ENCODE results near the gene MACROD2. TPM values are rescaled to one million over a fixed set of nuclear protein-coding genes. Genes with fewer than 3 reads are reported as not detected.
"Not testable (repeated sequence)": the region's sequence is repeated elsewhere in the genome, so short reads cannot be mapped to it uniquely, and the experiment has no call there.

The MACROD2 gene
- total and polyA plus RNA-seq, 2 donors (not counting 1 experiment from before 2014, with no cell fraction given) = 5.3 to 6.7 TPM

- H3K27ac Mint-ChIP-seq = no peak within 1 kb of the TSS
- H2AFZ ChIP-seq (ENCODE audit: insufficient read depth, low read depth, low read length, poor library complexity, severe bottlenecking) = no peak within 1 kb of the TSS
- ChIA-PET CTCF (no interaction called here), POLR2A (no interaction called here)
- no peaks in the 10 kb centered on the region for H3K79me2 ChIP-seq (ENCODE audit: control insufficient read depth, insufficient read depth, low read length)
- WGBS (ENCODE audit: insufficient coverage) = 9% methylated on average over 1 of the region's 5 CpGs
- H3K9me3 Mint-ChIP-seq (ENCODE audit: insufficient read depth) = peaks cover 8% of the 10 kb centered on the region
- H4K20me1 ChIP-seq (ENCODE audit: control insufficient read depth, insufficient read depth, low read length, poor library complexity, severe bottlenecking) = no peaks in the 10 kb centered on the region
- H3K27me3 Mint-ChIP-seq = no peaks in the 10 kb centered on the region
- H3K9ac ChIP-seq (ENCODE audit: low read length) = no peak within 1 kb of the TSS
- no peak for DNase-seq
- peaks cover 0 to 5% (median 0%) of the 10 kb centered on the region in 4 experiments for H3K27me3 ChIP-seq (replicated peaks in 1 of 4; ENCODE audit: control extremely low read depth in 1 of 4, control insufficient read depth in 3 of 4, insufficient read depth in 4 of 4, low read length in 3 of 4)
- H3K27ac ChIP-seq (ENCODE audit: low read length in 2 of 2) = no peak within 1 kb of the TSS
- H3K4me3 ChIP-seq (ENCODE audit: control extremely low read depth in 1 of 5, extremely low read depth in 1 of 5, insufficient read depth in 1 of 5, low read depth in 2 of 5, low read length in 4 of 5) = no peak within 1 kb of the TSS
- no peak within 1 kb of the TSS for H3K4me3 Mint-ChIP-seq
- TF ChIP-seq EZH2 (IDR thresholded peaks at IDR 0.05; ENCODE audit: borderline replicate concordance, insufficient read depth, low read depth, low read length, poor library complexity, severe bottlenecking) (no peak), CTCF (IDR thresholded peaks at IDR 0.05) (no peak)
- ATAC-seq (ENCODE audit: low read depth) = no peak
- H3K36me3 ChIP-seq (replicated peaks in 1 of 2; ENCODE audit: control extremely low read depth in 1 of 2, control insufficient read depth in 1 of 2, extremely low read depth in 1 of 2, insufficient read depth in 2 of 2, low read length in 1 of 2) = no peaks in the 10 kb centered on the region
- no peaks in the 10 kb centered on the region for H3K4me1 ChIP-seq (ENCODE audit: control insufficient read depth in 2 of 2, insufficient read depth in 2 of 2, low read length in 2 of 2)
- no peaks in the 10 kb centered on the region for H3K4me1 Mint-ChIP-seq
- peaks cover 2 to 18% (median 9%) of the 10 kb centered on the region in 3 donors for H3K9me3 ChIP-seq (ENCODE audit: control extremely low read depth in 1 of 3, control insufficient read depth in 2 of 3, insufficient read depth in 1 of 3, low read length in 2 of 3)
- no peak within 1 kb of the TSS for H3K4me2 ChIP-seq (replicated peaks; ENCODE audit: low read depth, low read length, poor library complexity, severe bottlenecking)
- intact Hi-C loops (cut with micrococcal nuclease) = no loop called here
These were observed 4.9 kb upstream of the MACROD2 start, which contains the start of gene SEL1L2 for GRCh38 chr20:13990465-13990864. Gene SEL1L2, minus strand, starts transcription at chr20:13990614. Its CDS starts 80 bp downstream, at chr20:13990534.

GRCh38 chr20:13991311-13991710 lies 4.0 kb upstream of the MACROD2 start:
- Histone ChIP-seq H3K4me1 (ENCODE audit: control insufficient read depth in 2 of 2, insufficient read depth in 2 of 2, low read length in 2 of 2) (peaks cover 0 to 2% of the 10 kb centered on the region in 2 donors), H3K36me3 (replicated peaks in 1 of 2; ENCODE audit: control extremely low read depth in 1 of 2, control insufficient read depth in 1 of 2, extremely low read depth in 1 of 2, insufficient read depth in 2 of 2, low read length in 1 of 2) (no peaks in the 10 kb centered on the region), H2AFZ (ENCODE audit: insufficient read depth, low read depth, low read length, poor library complexity, severe bottlenecking) (no peak overlapping the region), H3K79me2 (ENCODE audit: control insufficient read depth, insufficient read depth, low read length) (no peaks in the 10 kb centered on the region), H3K27me3 (replicated peaks in 1 of 4; ENCODE audit: control extremely low read depth in 1 of 4, control insufficient read depth in 3 of 4, insufficient read depth in 4 of 4, low read length in 3 of 4) (peaks cover 0 to 9% (median 1%) of the 10 kb centered on the region in 4 experiments), H3K4me3 (ENCODE audit: control extremely low read depth in 1 of 5, extremely low read depth in 1 of 5, insufficient read depth in 1 of 5, low read depth in 2 of 5, low read length in 4 of 5) (no peak overlapping the region), H3K27ac (ENCODE audit: low read length in 2 of 2) (no peak overlapping the region), H3K4me2 (replicated peaks; ENCODE audit: low read depth, low read length, poor library complexity, severe bottlenecking) (no peak overlapping the region), H3K9ac (ENCODE audit: low read length) (no peak overlapping the region), H3K9me3 (ENCODE audit: control extremely low read depth in 1 of 3, control insufficient read depth in 2 of 3, insufficient read depth in 1 of 3, low read length in 2 of 3) (peaks cover 2 to 18% (median 9%) of the 10 kb centered on the region in 3 donors), H4K20me1 (ENCODE audit: control insufficient read depth, insufficient read depth, low read length, poor library complexity, severe bottlenecking) (no peaks in the 10 kb centered on the region)
- H3K9me3 Mint-ChIP-seq (ENCODE audit: insufficient read depth) = peaks cover 8% of the 10 kb centered on the region
- ChIA-PET POLR2A (no interaction called here), CTCF (no interaction called here)
- DNase-seq (no peak), ATAC-seq (ENCODE audit: low read depth) (no peak)
- H3K4me3 Mint-ChIP-seq = no peak overlapping the region
- TF ChIP-seq CTCF (IDR thresholded peaks at IDR 0.05) (no peak), EZH2 (IDR thresholded peaks at IDR 0.05; ENCODE audit: borderline replicate concordance, insufficient read depth, low read depth, low read length, poor library complexity, severe bottlenecking) (no peak)
- peaks cover 3% of the 10 kb centered on the region for H3K27me3 Mint-ChIP-seq
- intact Hi-C loops (cut with micrococcal nuclease) = no loop called here
- peaks cover 2% of the 10 kb centered on the region for H3K4me1 Mint-ChIP-seq
- no peak overlapping the region for H3K27ac Mint-ChIP-seq
- 86% methylated on average over 1 of the region's 1 CpG for WGBS (ENCODE audit: insufficient coverage)

GRCh38 chr20:13991955-13992354 lies 3.4 kb upstream of the MACROD2 start:
- H3K4me1 Mint-ChIP-seq; H3K9me3 Mint-ChIP-seq (ENCODE audit: insufficient read depth); intact Hi-C loops (cut with micrococcal nuclease); H3K4me3 ChIP-seq (ENCODE audit: control extremely low read depth in 1 of 5, extremely low read depth in 1 of 5, insufficient read depth in 1 of 5, low read depth in 2 of 5, low read length in 4 of 5); H4K20me1 ChIP-seq (ENCODE audit: control insufficient read depth, insufficient read depth, low read length, poor library complexity, severe bottlenecking); H3K27me3 Mint-ChIP-seq; H3K27ac Mint-ChIP-seq; H3K36me3 ChIP-seq (replicated peaks in 1 of 2; ENCODE audit: control extremely low read depth in 1 of 2, control insufficient read depth in 1 of 2, extremely low read depth in 1 of 2, insufficient read depth in 2 of 2, low read length in 1 of 2); DNase-seq; H3K79me2 ChIP-seq (ENCODE audit: control insufficient read depth, insufficient read depth, low read length); POLR2A ChIA-PET; H3K27ac ChIP-seq (ENCODE audit: low read length in 2 of 2); H2AFZ ChIP-seq (ENCODE audit: insufficient read depth, low read depth, low read length, poor library complexity, severe bottlenecking); H3K4me3 Mint-ChIP-seq; H3K9ac ChIP-seq (ENCODE audit: low read length); ATAC-seq (ENCODE audit: low read depth); H3K4me1 ChIP-seq (ENCODE audit: control insufficient read depth in 2 of 2, insufficient read depth in 2 of 2, low read length in 2 of 2); CTCF ChIA-PET; H3K4me2 ChIP-seq (replicated peaks; ENCODE audit: low read depth, low read length, poor library complexity, severe bottlenecking): not testable (repeated sequence)
- peaks cover 0 to 10% (median 5%) of the 10 kb centered on the region in 4 experiments for H3K27me3 ChIP-seq (replicated peaks in 1 of 4; ENCODE audit: control extremely low read depth in 1 of 4, control insufficient read depth in 3 of 4, insufficient read depth in 4 of 4, low read length in 3 of 4)
- H3K9me3 ChIP-seq (ENCODE audit: control extremely low read depth in 1 of 3, control insufficient read depth in 2 of 3, insufficient read depth in 1 of 3, low read length in 2 of 3) = peaks cover 2 to 16% (median 9%) of the 10 kb centered on the region in 3 donors
- WGBS (ENCODE audit: insufficient coverage) = 70% methylated on average over 2 of the region's 5 CpGs
